HUES6 (cell line): ENCODE data around the gene HIPK2.

ENCODE experiments used
- H3K27ac ChIP-seq: 2 replicates; pipeline ENCODE4 v1.7.0; 2013; ENCODE audit warnings: low read depth, mild to moderate bottlenecking, low read length, inconsistent platforms
- H3K27me3 ChIP-seq: 2 replicates; pipeline ENCODE4 v1.6.1; 2013; ENCODE audit warnings: low read length; ENCODE audit not compliant: control insufficient read depth, insufficient read depth
- H3K36me3 ChIP-seq: 2 replicates; pipeline ENCODE4 v1.6.1; 2013; ENCODE audit warnings: low read length; ENCODE audit not compliant: control insufficient read depth, insufficient read depth
- H3K4me1 ChIP-seq: 2 replicates; pipeline ENCODE4 v1.6.1; 2013; ENCODE audit warnings: low read length; ENCODE audit not compliant: control insufficient read depth, insufficient read depth
- H3K4me3 ChIP-seq: 2 replicates; pipeline ENCODE4 v1.5.1; 2013; ENCODE audit warnings: low read depth, low read length
- H3K9ac ChIP-seq: one replicate; pipeline ENCODE4 v1.6.1; 2013; ENCODE audit warnings: mild to moderate bottlenecking, low read length
- H3K9me3 ChIP-seq: 2 replicates; pipeline ENCODE4 v1.6.1; 2013; ENCODE audit warnings: low read depth, low read length; ENCODE audit not compliant: control insufficient read depth, insufficient read depth

Gene HIPK2

DNA sequence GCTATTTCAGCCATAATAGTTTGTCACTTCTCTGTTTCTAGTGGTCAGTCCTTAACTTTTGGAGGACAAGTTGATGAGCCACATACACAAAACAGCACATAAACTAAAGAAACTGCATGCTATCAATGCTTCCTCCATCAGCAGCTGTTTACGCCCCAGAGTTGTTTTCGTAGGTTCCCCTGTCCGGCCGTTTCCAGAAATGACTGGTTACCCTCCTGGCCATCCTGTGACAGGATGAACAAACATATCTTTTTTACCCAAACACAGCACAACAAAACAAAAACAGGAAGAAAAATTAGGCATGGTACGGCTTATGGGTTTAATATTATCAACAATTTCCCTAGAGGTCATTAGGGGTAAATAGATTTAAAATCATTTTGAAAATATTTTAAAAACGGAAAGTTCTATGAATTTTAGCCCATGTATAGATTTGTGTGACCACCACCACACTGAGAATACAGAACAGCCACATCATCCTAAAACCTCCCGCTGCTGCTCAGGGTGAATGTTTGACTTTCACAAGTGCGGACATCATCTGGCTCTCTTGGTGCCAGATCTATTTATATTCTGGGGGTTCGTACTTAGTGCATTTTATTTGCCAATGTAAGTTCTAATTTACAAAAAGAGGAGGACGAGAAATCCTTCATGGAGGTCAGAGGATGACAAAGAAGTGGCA, 74.8 kb downstream of the HIPK2 start:
- Histone ChIP-seq H3K36me3 (no peaks in the 10 kb centered on the region; the same call in 1 of the 2 replicates), H3K27ac (no peak overlapping the region), H3K4me3 (no peak overlapping the region), H3K9me3 (no peaks in the 10 kb centered on the region), H3K9ac (no peak overlapping the region), H3K27me3 (no peaks in the 10 kb centered on the region), H3K4me1 (peaks cover 17% of the 10 kb centered on the region)

DNA sequence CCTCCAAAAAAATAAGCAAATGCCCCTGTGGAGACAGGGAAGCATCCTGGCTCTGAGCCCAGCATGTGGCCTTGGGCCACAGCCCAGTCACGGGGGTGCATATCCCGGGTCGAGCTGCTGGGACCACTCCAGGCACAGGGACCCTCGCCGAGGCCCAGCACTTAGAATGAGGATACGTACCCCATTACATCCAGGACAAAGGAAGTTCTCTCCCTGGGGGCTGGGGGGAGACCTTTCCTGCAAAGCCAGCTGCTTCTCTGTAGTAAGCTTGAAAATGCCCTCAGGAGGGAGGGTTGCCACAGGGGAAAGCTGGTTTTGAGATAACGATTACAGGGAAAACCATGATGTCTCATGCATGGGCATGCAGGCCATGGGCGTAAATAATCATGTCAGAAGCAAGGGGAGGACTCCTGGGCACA, 75.5 kb downstream of the HIPK2 start:
- Histone ChIP-seq H3K4me1 (peaks cover 17% of the 10 kb centered on the region), H3K4me3 (no peak overlapping the region), H3K36me3 (no peaks in the 10 kb centered on the region; the same call in 1 of the 2 replicates), H3K27ac (no peak overlapping the region), H3K9me3 (no peaks in the 10 kb centered on the region), H3K9ac (no peak overlapping the region), H3K27me3 (no peaks in the 10 kb centered on the region)

DNA sequence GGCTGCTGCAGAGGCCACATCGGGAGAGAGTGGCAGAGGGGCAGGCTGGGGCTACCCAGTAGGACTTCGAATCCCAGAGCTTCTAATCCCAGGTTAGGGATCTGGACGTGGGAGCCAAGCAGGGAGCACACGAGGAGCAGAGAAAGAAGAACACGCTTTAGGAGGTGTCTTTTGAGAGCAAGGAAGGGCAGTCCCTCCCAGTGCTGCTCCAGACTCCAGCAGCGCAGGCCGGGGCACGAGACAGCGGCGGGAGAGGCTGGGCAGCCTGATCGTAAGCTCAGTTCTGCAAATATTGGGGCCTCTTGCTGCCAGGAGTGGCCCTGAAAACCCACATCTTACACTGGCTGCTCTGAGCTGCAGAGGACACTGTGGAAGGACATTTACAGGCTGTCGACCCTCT, 75.9 kb downstream of the HIPK2 start:
- H3K9ac ChIP-seq: no peak overlapping the region
- no peaks in the 10 kb centered on the region for H3K9me3 ChIP-seq
- H3K4me3 ChIP-seq: no peak overlapping the region
- H3K27ac ChIP-seq: no peak overlapping the region
- H3K4me1 ChIP-seq: peaks cover 17% of the 10 kb centered on the region
- H3K36me3 ChIP-seq: no peaks in the 10 kb centered on the region; the same call in 1 of the 2 replicates
- H3K27me3 ChIP-seq: no peaks in the 10 kb centered on the region

DNA sequence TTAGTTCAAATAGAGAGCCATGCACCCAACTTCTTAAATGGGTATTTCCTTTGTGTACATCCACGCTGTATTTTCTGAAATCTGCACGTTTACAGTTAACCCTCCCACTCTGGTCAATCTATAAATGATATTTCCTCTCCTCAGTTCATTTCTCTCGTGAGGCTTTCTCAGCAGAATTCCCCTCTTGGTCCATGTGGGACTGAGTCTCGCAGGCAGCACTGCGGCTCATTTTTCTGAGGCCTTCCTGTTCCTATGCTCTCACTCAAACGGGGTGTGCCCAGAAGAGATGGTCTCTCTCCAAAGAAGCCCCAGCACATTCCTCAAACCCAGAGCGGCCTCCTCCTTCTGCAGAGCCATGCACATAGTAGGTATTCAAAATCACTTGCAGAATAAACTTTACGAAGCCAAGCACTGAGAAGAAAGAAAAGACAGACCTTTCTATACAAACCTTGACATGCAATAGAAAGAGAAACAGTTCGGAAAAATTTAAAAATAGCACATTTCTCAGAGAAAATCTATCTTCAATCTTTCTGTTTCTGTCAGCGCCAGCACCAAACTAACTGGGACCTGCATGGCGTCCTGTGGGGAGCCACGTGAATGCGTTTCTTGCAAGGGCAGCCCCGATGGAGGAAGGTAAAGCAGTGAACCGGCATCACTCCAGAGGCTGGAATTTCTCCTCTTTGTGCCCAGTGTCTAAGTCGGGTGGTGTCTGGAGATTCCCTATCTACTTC, 77.1 kb downstream of the HIPK2 start:
- H3K36me3 ChIP-seq: no peaks in the 10 kb centered on the region; the same call in 1 of the 2 replicates
- H3K4me1 ChIP-seq: peaks cover 17% of the 10 kb centered on the region
- H3K4me3 ChIP-seq: no peak overlapping the region
- H3K27me3 ChIP-seq: no peaks in the 10 kb centered on the region
- no peak overlapping the region for H3K27ac ChIP-seq
- no peak overlapping the region for H3K9ac ChIP-seq
- no peaks in the 10 kb centered on the region for H3K9me3 ChIP-seq

DNA sequence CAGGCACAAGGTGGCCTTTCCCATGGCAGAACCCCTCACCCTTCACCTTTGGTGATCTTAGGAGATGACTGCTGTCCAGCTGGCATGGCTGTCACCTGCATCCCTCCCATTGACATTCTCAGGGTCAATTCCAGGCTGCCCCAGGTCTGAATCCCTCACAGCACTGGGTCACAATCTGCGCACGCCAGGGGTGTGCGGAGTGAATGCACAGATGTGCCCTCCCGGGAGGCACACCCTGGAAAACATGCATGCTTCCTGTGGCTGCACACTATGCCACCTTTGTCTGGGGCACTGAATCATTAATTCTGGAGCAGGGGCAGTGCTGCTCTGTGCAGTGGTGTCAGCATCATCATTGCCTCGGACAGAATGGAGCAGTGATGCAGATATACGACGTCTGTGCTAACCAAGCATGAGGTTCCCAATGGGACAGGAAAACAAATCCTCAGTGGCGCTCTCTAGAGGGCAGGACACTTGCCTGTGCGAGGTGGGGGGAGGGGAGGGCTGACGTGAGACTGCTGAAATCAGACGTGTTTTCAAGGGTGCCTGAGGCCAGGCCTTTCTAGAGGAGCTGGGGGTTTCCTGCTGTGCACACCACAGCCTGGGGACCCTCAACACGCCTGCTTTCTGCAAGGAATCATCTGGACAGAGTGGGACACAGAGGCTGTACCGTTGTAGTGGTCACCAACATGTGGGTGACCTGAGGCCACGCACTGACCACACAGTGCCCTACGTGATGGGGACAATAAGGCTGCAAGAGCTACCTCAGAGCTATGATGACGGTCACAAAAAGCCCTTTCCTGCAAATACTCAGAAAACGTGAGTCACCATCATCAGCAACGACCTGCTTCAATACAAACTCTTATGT, 77.9 kb downstream of the HIPK2 start:
- Histone ChIP-seq H3K4me1 (peaks cover 17% of the 10 kb centered on the region), H3K27ac (no peak overlapping the region), H3K36me3 (no peaks in the 10 kb centered on the region; the same call in 1 of the 2 replicates), H3K4me3 (no peak overlapping the region), H3K9me3 (no peaks in the 10 kb centered on the region), H3K9ac (no peak overlapping the region), H3K27me3 (no peaks in the 10 kb centered on the region)

DNA sequence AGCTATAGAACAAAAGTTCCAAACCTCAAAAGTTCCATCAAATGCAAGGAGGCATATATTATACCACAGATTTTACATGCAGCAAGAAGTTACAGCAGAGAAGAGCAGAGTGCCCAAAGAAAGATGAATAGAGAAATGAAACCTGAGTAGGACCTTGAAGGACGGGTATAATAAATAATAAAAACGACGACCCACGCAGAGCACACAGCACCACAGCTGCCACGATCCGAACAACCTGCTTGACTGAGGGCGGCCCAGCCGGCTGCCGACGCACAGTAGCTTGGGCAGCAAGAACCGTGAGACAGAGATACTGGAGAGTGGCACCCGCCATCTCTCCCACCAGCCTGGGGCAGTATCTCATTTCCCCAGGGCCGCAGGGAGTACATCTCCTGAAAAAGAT, 79.0 kb downstream of the HIPK2 start:
- Histone ChIP-seq H3K36me3 (no peaks in the 10 kb centered on the region; the same call in 1 of the 2 replicates), H3K27me3 (no peaks in the 10 kb centered on the region), H3K4me1 (peaks cover 17% of the 10 kb centered on the region), H3K9ac (no peak overlapping the region), H3K9me3 (no peaks in the 10 kb centered on the region), H3K27ac (no peak overlapping the region), H3K4me3 (no peak overlapping the region)

DNA sequence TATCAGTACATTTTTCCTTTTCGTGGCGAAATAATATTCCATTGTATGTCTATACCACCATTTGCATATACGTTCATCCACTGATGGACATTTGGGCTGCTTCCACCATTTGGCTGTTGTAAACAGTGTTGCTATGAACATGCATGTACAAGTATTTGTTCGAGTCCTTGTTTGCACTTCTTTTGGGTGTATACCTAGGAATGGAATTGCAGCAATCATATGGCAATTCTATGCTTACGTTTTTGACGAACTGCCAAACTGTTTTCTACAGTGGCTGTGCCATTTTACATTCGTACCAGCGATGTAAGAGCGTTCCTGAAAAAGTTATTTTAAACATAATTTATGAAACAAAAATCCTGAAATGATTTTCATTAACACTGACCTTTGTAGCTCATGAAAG, 79.5 kb downstream of the HIPK2 start:
- Histone ChIP-seq H3K27me3 (no peaks in the 10 kb centered on the region), H3K27ac (no peak overlapping the region), H3K9ac (no peak overlapping the region), H3K36me3 (no peaks in the 10 kb centered on the region; the same call in 1 of the 2 replicates), H3K9me3 (no peaks in the 10 kb centered on the region), H3K4me1 (peaks cover 17% of the 10 kb centered on the region), H3K4me3 (no peak overlapping the region)

DNA sequence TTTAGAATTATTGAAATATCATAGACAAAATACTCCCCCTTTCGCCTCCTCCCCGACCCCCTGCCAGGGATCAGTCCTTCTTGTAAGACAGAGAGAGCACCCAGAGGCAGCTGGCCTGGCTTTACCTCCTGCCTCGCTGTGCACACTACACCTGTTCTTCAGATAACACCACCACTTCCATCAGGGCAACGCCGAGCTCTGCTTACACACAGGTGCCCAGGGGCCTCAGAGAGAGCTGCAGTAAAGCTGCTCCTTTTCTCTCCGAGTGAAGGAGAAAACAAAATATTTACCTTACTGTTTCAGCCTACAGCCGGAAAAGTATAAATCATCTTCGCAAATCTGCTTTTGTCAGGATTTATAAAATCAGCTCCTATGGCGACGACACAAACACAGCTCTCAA, 80.7 kb downstream of the HIPK2 start:
- H3K27me3 ChIP-seq: no peaks in the 10 kb centered on the region
- peaks cover 10% of the 10 kb centered on the region for H3K4me1 ChIP-seq
- H3K4me3 ChIP-seq: no peak overlapping the region
- H3K36me3 ChIP-seq: no peaks in the 10 kb centered on the region; the same call in 1 of the 2 replicates
- no peaks in the 10 kb centered on the region for H3K9me3 ChIP-seq
- H3K9ac ChIP-seq: no peak overlapping the region
- H3K27ac ChIP-seq: no peak overlapping the region

DNA sequence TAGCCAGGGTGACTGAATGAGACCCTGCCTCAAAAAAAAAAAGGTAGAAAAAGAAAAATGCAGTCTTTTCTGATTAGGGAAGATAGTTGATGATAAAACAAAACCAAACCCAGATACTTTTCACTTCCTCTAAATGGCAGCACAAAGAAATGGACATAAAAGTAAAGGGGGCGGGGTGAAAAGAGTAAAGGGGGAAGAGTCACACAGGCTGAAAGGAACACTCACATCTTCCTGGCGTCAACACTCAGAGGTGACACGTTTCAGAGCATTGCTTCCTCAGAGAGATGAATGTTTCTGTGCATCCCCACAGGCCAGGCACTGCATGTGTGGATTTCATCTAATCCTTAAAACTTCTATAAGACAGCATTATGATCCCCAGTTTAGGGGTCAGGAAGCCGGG, 81.2 kb downstream of the HIPK2 start:
- H3K36me3 ChIP-seq: no peaks in the 10 kb centered on the region; the same call in 1 of the 2 replicates
- no peak overlapping the region for H3K4me3 ChIP-seq
- no peak overlapping the region for H3K9ac ChIP-seq
- no peaks in the 10 kb centered on the region for H3K27me3 ChIP-seq
- H3K27ac ChIP-seq: no peak overlapping the region
- H3K4me1 ChIP-seq: peaks cover 7% of the 10 kb centered on the region
- H3K9me3 ChIP-seq: no peaks in the 10 kb centered on the region

DNA sequence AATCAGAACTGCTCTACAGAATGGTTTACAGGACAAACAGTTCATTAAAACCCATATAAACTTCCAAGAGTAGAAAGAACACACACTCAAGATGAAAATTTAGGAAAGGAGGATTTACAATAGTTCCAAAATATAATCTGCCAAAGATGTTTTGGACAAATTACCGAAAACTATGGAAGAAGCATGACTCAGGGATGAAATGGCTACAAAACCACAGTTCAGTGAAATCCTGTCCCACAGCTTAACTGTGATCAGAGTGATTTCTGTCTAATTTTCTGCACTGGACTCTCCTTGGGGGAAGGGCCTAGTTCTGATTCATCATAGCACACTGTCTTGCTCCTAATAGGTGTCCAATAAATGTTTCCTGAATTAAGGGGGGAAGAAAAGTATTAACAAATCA, 82.2 kb downstream of the HIPK2 start:
- H3K9ac ChIP-seq: no peak overlapping the region
- H3K4me3 ChIP-seq: no peak overlapping the region
- peaks cover 7% of the 10 kb centered on the region for H3K4me1 ChIP-seq
- no peaks in the 10 kb centered on the region; the same call in 1 of the 2 replicates for H3K36me3 ChIP-seq
- H3K27me3 ChIP-seq: no peaks in the 10 kb centered on the region
- no peaks in the 10 kb centered on the region for H3K9me3 ChIP-seq
- H3K27ac ChIP-seq: no peak overlapping the region
